Stomach (tissue), 9 donors: ENCODE data around the gene ACVR1. TPM values are rescaled to one million over a fixed set of nuclear protein-coding genes. Genes with fewer than 3 reads are reported as not detected.

ENCODE experiments used
- DNase-seq, 2 donors: peaks; one replicate each; pipeline versions ENCODE4 v3.0.0 to v3.0.0-alpha.2; 2013 to 2019
- H3K27ac ChIP-seq, 5 donors: fragments of 200-600 bp in 4 of 5; sonication (generic) in 4 of 5; one replicate each; pipeline ENCODE4 v1.5.1; 2013 to 2019; ENCODE audit warnings: mild to moderate bottlenecking in 1 of 5, moderate library complexity in 1 of 5
- H3K27me3 ChIP-seq, 3 donors: fragments of 200-600 bp; sonication (generic); one replicate each; pipeline ENCODE4 v1.5.1; 2017 to 2019; ENCODE audit warnings: mixed run types in 1 of 3
- H3K36me3 ChIP-seq, 4 donors: fragments of 200-600 bp; sonication (generic); 1 replicate in 3 of 4; 2 replicates in 1 of 4; pipeline ENCODE4 v1.5.1; 2016 to 2019
- H3K4me1 ChIP-seq, 4 donors: fragments of 200-600 bp; sonication (generic); one replicate each; pipeline ENCODE4 v1.5.1; 2016 to 2019
- H3K4me3 ChIP-seq, 4 donors: fragments of 200-600 bp; sonication (generic) in 3 of 4; one replicate each; pipeline ENCODE4 v1.5.1; 2016 to 2019; ENCODE audit warnings: mild to moderate bottlenecking in 1 of 4
- H3K9me3 ChIP-seq, 4 donors: fragments of 200-600 bp; sonication (generic); one replicate each; pipeline ENCODE4 v1.5.1; 2016 to 2019
- EP300 ChIP-seq: sonication (generic); formaldehyde crosslinking; IDR thresholded peaks from one replicate; pipeline ENCODE4 v1.6.1; 2017; ENCODE audit warnings: antibody characterized with exemption
- POLR2A ChIP-seq, 4 donors: fragments of 450-650 bp; IDR thresholded peaks; one replicate each; pipeline ENCODE4 v1.6.1; 2016; ENCODE audit warnings: antibody characterized with exemption in 4 of 4, control low read depth in 2 of 4, mild to moderate bottlenecking in 1 of 4, moderate library complexity in 1 of 4
- POLR2AphosphoS5 ChIP-seq, 3 donors: sonication (generic); formaldehyde crosslinking; IDR thresholded peaks; one replicate each; pipeline ENCODE4 v1.6.1; 2016; ENCODE audit warnings: antibody characterized with exemption in 3 of 3
- WGBS, 5 donors: extraction: QIAGEN DNeasy Blood & Tissue Kit in 3 of 5; methylation state at CpG; one replicate each; pipeline versions ENCODE4 v1.1.5 to v1.1.7; 2013 to 2018; 5-methylcytosine and 5-hydroxymethylcytosine counted together
- intact Hi-C: fragments of 100-400 bp; cut with DNase I; formaldehyde crosslinking; loops from one replicate; pipeline ENCODE4 v1.15.1; 2023; ENCODE audit warnings: low total_unique reads
- polyA plus RNA-seq, 3 donors: library from polyadenylated mRNA; stranded (reverse); fragments of 200-250 nt; gene quantifications; one replicate each; pipeline ENCODE4 v1.2.3, GENCODE V29; 2013
- total RNA-seq, 5 donors: library from RNA; depleted of rRNA; stranded (reverse); fragments of >200 nt; gene quantifications; one replicate each; pipeline versions ENCODE4 v1.1.0 to v1.2.3, GENCODE V29; 2014 to 2016
- TF ChIP-seq, protein P1 (sequence below), 7 experiments: fragments of 450-650 bp in 4 of 7; fragments of 200-600 bp in 3 of 7; sonication (generic) in 3 of 7; IDR thresholded peaks; one replicate each; pipeline ENCODE4 v1.5.1; 2016 to 2019; ENCODE audit warnings: antibody characterized with exemption in 7 of 7, control low read depth in 2 of 7, mild to moderate bottlenecking in 1 of 7
- donor health status: healthy with polysubstance abuse.
- donor health status: Bipolar disorder and iron deficiency.
- donor health status: healthy.

ACVR1 gene
- total and polyA plus RNA-seq, 8 donors = 2.3 to 32.1 (median 5.6) TPM

DNA sequence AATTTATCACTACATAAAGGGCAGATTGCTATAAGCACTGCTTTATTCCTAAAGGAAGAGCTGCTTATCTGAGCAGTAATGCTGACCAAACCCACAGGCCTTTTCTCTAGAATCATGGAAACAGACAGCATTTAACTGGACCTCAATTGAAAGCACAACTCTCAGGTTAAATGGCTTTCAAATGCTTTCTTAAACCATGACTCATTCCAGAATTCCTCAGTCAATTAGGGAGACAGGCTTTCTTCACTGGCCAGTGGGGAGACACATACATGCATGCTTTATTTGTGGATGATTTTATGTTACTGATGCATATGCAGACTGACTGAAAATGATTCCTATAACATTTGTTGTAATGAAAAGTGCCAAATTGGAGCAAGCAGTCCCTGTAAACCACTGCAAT lies 114.6 kb downstream of the ACVR1 start:
- intact Hi-C loops = no loop called here
- Histone ChIP-seq H3K9me3 (peaks cover 0 to 14% (median 10%) of the 10 kb centered on the region in 4 donors), H3K4me1 (no peaks in the 10 kb centered on the region), H3K27me3 (no peaks in the 10 kb centered on the region), H3K4me3 (no peak overlapping the region), H3K27ac (no peak overlapping the region), H3K36me3 (peaks cover 21 to 83% (median 83%) of the 10 kb centered on the region in 4 donors)
- no peak for DNase-seq
- TF ChIP-seq POLR2AphosphoS5 (IDR thresholded peaks at IDR 0.05) = no peak
- no peak for TF ChIP-seq POLR2A (IDR thresholded peaks at IDR 0.05)
- TF ChIP-seq, protein P1, sequence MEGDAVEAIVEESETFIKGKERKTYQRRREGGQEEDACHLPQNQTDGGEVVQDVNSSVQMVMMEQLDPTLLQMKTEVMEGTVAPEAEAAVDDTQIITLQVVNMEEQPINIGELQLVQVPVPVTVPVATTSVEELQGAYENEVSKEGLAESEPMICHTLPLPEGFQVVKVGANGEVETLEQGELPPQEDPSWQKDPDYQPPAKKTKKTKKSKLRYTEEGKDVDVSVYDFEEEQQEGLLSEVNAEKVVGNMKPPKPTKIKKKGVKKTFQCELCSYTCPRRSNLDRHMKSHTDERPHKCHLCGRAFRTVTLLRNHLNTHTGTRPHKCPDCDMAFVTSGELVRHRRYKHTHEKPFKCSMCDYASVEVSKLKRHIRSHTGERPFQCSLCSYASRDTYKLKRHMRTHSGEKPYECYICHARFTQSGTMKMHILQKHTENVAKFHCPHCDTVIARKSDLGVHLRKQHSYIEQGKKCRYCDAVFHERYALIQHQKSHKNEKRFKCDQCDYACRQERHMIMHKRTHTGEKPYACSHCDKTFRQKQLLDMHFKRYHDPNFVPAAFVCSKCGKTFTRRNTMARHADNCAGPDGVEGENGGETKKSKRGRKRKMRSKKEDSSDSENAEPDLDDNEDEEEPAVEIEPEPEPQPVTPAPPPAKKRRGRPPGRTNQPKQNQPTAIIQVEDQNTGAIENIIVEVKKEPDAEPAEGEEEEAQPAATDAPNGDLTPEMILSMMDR (IDR thresholded peaks at IDR 0.05) = no peak
- TF ChIP-seq EP300 = no peak

DNA sequence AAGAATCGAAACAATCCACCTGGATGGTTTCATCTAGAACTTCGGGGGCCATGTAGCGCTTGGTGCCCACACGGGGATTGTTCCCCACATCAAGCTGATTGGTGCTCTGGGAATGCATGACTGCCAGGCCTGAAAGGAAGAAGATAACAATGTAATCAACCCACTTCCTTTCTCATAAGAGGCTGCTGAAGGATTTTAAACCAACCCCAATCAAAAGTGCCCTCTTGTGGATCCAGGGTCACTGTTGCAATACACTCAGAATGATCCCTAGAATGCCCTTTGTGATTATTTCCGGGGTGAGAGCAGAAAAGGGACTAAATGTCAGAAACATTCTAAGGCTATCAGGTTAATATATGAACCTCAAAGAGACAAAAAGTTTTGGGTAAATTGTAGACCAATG lies 115.2 kb downstream of the ACVR1 start:
- no peaks in the 10 kb centered on the region for H3K4me1 ChIP-seq
- H3K36me3 ChIP-seq = peaks cover 17 to 83% (median 83%) of the 10 kb centered on the region in 4 donors
- H3K27me3 ChIP-seq = no peaks in the 10 kb centered on the region
- intact Hi-C loops = no loop called here
- peaks cover 0 to 20% (median 11%) of the 10 kb centered on the region in 4 donors for H3K9me3 ChIP-seq
- DNase-seq = no peak
- H3K4me3 ChIP-seq = no peak overlapping the region
- TF ChIP-seq, protein P1 (IDR thresholded peaks at IDR 0.05) = no peak
- TF ChIP-seq EP300 = no peak
- TF ChIP-seq POLR2A (IDR thresholded peaks at IDR 0.05) = no peak
- TF ChIP-seq POLR2AphosphoS5 (IDR thresholded peaks at IDR 0.05) = no peak
- 89 to 91% (median 91%) methylated on average over 5 of the region's 5 CpGs for WGBS, 5 donors
- H3K27ac ChIP-seq = no peak overlapping the region

DNA sequence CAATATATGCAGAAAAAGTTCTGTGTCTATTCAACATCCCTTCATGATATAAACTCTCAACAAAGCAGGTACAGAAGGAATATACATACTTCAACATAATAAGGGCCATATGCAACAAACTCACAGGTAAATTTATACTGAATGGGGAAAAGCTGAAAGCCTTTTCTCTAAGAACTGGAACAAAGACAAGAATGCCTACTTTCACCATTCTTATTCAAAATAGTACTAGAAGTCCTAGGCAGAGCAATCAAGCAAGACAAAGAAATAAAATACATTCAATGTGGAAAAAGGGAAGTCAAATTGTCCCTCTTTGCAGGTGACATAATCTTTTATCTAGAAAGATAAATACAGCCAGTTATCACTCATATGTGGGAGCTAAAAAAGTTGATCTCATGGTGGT lies 116.3 kb downstream of the ACVR1 start:
- no peak overlapping the region for H3K4me3 ChIP-seq
- H3K36me3 ChIP-seq = peaks cover 15 to 83% (median 82%) of the 10 kb centered on the region in 4 donors
- intact Hi-C loops = no loop called here

DNA sequence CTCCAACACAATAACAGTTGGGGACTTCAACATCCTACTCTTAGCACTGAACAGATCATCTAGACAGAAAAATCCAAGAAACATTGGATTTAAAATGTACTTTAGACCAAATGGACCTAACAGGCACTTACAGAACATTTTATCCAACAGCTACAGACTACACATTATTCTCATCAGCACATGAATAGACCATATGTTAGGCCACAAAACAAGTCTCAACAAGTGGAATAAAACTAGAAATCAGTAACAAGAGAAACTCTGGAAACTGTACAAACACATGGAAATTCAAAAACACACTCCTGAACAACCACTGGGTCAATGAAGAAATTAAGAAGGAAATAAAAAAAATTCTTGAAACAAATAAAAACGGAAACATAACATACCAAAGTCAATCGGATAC lies 117.5 kb downstream of the ACVR1 start:
- Histone ChIP-seq H3K4me3 (no peak overlapping the region), H3K4me1 (no peaks in the 10 kb centered on the region), H3K27me3 (no peaks in the 10 kb centered on the region), H3K36me3 (peaks cover 5 to 81% (median 72%) of the 10 kb centered on the region in 4 donors), H3K9me3 (peaks cover 0 to 28% (median 12%) of the 10 kb centered on the region in 4 donors), H3K27ac (no peak overlapping the region)
- no peak for TF ChIP-seq EP300
- no peak for TF ChIP-seq POLR2A (IDR thresholded peaks at IDR 0.05)
- no peak for TF ChIP-seq POLR2AphosphoS5 (IDR thresholded peaks at IDR 0.05)
- TF ChIP-seq, protein P1 (IDR thresholded peaks at IDR 0.05) = no peak
- 94 to 99% (median 96%) methylated on average over 2 of the region's 2 CpGs for WGBS, 5 donors
- intact Hi-C loops = no loop called here
- DNase-seq = no peak

More for the DNA sequence above, 116.3 kb downstream of the ACVR1 start:
- H3K27ac ChIP-seq = no peak overlapping the region
- no peaks in the 10 kb centered on the region for H3K4me1 ChIP-seq
- no peaks in the 10 kb centered on the region for H3K27me3 ChIP-seq
- TF ChIP-seq, protein P1 (IDR thresholded peaks at IDR 0.05) = no peak
- no peak for TF ChIP-seq POLR2AphosphoS5 (IDR thresholded peaks at IDR 0.05)
- no peak for TF ChIP-seq POLR2A (IDR thresholded peaks at IDR 0.05)
- no peak for TF ChIP-seq EP300
- DNase-seq = no peak
- peaks cover 0 to 28% (median 12%) of the 10 kb centered on the region in 4 donors for H3K9me3 ChIP-seq
